GM19025 (cell line): ENCODE data around the gene ARL6IP1.
"Not testable (repeated sequence)": the region's sequence is repeated elsewhere in the genome, so short reads cannot be mapped to it uniquely, and the experiment has no call there.

Experiments
- ATAC-seq: cut with Tn5 transposase; IDR thresholded peaks from one replicate; pipeline ENCODE4 v1.9.1; 2021; ENCODE audit warnings: mild to moderate bottlenecking, low read depth, moderate library complexity; ENCODE audit not compliant: unreplicated experiment

ARL6IP1 gene

DNA sequence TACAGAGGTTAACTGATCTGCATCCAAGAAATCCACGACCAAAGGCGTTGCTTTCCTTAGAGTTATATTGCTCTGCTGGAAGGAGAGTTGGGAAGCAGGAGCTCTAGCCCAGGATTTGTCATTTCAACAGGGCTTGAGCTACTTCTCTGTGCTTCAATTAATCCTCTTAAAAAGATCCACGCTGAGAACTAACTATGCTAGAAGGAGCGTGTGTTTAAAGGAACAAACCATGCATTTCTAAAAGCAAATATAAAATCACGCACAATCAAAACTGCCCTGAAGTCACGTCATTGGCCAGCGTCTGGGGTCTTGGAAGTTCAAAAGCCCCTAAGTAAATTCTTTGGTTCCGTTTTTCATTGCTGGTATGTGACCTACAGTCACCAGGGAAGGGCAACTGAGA, 1.1 kb downstream of the ARL6IP1 start:
- no peak for ATAC-seq

DNA sequence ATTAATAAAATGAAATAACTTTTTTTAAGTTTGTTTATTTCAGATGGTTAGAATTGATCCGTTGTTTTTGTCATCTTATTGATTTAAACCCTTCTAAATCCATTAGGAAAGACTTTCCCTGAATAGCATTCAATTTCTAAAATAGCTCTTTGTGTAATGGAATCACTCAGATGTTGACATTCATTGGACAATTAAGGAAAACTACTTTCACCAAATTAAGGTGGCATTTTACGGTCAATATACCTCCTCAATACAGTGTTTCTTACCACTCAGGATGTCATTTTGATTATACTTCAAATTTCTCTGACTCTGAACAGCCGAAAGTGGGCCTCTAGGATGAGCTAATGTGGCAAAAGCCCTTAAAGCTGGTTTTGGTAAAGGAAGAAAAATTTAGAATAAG, 1.8 kb downstream of the ARL6IP1 start:
- no peak for ATAC-seq

DNA sequence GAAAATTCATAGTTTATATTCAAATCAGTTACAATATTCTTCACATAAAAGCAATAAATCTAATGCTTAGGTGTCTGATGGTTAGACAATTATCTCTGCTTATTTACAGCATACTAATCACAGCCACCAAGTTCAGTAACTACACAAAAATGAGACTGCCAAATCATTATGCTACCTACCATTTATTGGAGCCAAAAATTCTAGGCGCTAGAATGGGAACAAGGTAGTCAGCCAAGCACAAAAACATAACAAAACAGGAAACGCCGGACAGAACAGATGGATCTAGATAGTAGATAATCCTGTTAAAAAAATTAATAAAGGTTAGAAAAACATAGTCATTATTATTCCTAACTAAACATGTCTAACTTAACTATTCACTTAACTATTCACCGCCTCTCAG, 3.6 kb downstream of the ARL6IP1 start:
- ATAC-seq: no peak

DNA sequence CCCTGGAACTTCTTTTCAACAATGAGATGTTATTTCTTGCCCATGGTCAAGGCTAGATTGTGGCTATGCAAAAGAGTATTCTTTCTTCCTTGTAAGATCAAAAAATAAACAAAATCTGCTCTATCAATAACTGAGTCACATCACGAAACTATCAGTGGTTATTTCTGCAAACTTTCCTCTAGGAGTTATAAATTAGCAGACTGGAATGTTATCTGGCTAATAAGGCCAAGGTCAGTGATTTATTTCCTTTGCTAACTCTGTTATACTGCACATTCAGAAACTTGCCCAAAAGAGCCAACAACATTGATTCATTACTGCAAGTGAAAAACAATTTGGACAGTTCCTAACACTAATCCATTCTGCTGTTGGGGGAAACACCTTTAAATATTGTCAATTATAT, 5.0 kb downstream of the ARL6IP1 start:
- ATAC-seq: no peak

DNA sequence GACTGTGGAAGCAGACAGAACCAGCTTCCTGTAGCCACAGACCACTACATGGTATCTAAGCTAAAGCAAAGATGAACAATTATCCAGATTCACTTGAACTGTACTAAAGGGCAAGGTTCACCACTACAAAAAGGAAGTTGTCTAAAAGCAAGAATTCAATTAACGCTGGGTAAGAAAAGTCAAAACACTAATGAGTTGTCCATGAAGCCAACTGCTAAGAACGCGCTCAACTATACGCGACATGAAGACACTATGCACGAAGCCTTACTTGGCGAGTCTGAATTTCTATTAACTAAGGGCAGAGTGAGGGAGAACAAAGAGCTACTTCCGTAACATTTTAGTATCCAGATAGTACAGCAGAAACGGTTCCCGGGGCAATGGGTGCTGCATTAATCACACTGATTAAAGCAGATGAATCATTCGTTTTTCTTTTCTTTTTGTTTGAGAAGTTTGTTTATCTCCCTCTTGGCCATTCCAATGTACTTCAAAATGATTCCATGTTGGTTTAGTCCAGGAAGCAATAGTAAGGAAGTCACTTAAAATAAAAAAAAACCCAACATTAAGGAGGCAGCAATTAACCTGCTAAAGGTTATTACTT, 8.4 kb downstream of the ARL6IP1 start:
- no peak for ATAC-seq

DNA sequence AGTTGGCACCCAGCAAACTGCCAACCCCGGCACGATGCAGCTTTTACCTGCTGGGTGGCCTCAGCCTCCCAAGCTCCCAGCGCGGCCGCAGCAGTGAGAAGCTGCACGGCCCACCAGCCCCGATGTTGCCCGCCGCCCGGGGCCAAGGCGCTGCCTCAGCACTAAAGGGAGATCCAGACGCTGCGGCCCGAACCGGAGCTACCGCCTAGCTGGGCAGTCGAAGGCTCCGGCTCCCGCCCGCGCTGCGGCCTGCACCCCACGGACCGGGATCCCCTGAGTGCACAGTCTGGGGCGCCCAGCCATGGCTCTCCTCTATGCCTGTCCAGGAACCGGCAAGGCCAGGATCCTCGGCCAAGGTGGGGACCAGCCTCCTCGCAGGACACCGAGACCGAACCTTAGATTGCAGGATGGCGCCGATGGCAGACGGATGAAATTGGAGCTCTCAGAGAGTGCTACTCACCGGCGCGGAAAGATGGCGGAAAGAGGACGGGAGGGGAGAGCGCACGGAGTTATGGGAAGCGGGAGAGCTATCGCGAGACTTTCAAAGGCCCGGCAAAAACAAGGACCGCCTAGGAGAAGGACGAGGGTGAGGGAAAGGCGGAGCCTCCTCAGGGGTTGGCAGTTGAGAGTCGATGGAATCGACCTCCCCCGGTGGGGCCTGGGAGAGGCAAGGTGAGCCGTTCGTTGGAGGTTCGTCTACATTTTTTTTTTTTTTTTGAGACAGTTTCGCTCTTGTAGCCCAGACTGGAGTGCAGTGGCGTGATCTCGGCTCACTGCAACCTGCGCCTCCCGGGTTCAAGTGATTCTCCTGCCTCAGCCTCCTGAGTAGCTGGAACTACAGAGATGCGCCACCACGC, 11.3 kb downstream of the ARL6IP1 start, which contains the start of gene RPS15A:
Gene RPS15A, minus strand, starts transcription at position 485 of the 857 bp plus-strand sequence. CDS start 1,221 bp downstream, outside the sequence.
- ATAC-seq: peak; percentile 77

DNA sequence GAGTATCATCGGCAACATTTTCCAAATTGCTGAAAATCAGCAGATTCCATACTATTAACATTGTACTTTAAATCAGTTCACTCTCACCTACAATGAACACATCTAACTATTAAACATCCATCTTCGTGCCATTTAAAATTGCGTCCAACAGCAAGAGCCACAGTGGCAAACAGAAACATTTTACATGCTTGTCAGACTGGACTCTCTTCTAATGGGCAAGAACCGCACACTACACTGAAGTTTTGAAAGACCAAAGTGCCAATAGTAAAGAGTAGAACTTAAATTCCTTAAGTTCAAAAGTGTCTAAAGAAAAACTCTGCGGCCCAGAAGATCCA, 11.9 kb downstream of the ARL6IP1 start:
- no peak for ATAC-seq

DNA sequence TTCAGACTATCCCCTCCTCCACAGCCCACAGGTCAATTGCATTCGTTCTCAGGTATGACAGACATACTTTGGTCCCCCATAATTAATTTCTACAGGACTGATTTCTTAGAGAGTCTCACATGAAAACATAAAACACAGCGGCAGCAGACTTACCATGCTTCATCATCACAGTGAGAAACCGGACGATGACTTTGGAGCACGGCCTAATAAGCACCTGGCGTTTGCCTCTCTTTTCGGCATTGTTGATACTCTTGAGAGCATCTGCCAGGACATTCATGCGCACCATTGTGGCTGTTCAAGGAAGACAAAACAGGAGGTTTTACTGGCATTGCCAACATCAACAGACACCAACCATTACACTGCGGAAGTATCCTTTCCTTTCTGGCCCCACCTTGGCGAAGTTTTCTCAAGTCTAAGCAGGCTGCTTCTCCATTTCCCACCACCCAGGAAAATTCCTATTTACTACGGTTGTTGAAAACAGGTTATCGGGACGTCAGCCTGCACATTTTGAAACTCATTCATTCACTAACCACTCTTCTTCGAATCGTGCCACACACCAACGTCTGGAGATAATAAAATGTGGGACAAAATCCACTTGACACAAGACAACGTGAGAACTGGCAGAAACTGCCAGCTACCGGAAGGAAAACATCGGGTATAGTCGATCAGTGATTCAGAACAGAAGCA, 12.4 kb downstream of the ARL6IP1 start:
- ATAC-seq: no peak

DNA sequence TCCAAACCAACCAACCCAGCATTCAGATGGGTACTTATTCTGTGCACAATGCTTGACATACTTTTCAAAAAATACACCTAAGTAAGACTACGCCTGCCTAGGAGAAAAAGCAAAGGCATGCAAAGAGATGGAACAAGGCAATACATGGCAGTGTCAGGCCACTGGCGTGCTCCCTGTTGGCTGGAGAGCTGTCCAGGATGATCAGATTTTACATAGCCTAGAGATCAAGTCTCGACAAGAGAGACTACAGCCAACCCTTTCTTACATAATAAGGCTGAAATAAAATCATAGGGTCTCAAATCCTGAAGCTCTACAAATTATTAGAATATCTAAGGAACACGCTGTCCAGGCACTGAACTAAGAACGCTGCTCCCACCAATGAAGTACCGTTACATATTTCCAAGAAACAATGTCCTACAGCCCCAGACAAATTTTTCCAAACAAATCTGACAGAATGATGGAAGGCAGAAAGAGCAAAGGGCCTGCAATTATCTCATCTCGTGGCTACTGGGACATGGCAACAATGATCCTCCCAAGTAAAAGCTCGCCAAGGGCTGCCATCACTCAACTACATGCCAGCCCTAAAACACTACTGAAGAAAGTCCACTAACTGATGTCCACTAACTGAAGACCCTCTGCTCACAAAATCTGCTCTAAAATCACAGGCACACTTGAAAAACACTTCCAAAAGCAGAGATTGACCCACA, 16.3 kb downstream of the ARL6IP1 start:
- no peak for ATAC-seq

DNA sequence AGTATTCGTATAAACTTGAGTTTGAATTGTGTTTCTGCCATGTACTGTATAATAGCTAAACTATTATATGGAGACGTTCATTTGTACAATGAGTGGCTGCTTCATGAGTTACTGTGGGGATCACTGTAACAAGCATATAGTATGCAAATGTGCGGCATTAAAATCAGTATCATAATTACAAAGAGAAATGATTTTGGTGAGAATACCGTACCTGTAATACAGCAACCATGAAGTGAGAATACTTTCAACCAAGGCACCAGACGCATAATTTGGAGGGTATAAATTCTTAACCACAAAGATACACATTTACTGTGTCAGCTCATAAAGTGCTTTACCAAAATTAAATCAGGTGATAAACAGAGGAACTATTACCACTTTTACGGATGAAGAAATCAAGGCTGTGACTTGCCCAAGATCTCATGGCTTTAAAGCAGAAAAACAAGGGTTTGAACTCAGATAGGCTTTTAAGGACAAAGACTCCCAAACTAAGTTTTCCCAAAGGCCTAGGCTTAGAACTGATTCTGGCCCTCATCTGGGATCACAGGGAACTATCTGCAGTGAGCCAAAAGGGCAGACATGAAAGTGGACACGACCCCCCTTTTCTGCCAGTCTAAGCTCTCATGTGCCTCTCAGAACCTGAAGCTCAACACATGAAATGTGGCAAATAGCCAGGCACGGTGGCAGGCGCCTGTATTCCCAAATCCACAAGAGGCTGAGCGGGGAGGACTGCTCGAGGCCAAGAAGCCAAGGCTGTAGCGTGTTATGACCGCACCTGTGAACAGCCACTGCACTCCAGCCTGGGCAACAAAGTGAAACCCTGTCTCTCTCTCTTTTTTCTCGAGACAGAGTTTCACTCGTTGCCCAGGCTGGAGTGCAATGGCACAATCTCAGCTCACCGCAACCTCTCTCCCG, 17.7 kb downstream of the ARL6IP1 start:
- ATAC-seq: no peak

DNA sequence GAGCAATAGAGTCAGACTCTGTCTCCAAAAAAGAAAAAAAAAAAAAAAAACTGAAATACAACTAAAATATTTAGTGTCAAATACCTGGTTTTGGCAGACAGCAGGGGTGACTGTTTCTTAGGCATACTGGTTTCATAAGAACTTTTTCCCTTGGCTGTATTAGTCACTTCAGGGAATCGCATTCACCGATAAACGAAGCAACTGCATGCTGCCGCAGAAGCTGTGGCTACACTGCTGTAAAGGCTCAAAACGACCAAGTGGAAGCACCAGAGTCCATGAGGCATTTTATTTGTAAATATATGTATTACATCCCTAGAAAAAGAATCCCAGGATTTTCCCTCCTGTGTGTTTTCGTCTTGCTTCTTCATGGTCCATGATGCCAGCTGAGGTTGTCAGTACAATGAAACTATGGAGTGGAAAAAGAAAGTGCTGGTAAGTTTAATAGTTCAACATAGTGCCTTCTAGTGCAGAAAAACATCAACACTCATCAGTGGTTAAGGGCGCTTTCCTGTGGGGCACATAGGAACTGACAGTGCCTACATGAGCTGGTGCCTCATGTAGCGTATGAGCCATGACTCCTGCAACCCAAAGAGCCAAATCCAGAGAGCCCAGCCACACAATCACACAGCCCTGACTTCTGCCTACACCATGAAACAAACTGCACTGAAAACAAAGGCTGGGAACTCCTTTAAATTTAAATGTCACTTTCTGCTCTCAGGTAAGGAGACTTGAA, 18.5 kb downstream of the ARL6IP1 start:
- ATAC-seq: no peak

DNA sequence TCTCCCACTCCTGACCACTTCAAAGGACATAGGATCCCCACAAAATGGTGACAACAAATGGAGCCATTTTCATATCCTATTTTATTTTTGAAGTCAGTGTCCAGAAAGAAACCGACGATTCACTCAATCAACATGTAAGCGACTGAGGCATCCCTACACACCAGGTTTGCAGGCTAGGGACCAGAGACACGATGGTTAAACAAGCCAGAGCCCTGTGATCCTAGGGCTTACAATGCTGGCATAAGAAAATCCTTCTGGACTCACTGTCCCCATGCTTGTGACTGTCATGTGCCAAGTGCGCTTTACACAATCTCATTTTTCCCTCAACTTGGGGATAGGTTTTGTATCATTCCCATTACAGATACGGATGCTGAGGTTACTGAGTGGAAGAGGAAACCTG, 20.1 kb downstream of the ARL6IP1 start:
- ATAC-seq: not testable (repeated sequence)

DNA sequence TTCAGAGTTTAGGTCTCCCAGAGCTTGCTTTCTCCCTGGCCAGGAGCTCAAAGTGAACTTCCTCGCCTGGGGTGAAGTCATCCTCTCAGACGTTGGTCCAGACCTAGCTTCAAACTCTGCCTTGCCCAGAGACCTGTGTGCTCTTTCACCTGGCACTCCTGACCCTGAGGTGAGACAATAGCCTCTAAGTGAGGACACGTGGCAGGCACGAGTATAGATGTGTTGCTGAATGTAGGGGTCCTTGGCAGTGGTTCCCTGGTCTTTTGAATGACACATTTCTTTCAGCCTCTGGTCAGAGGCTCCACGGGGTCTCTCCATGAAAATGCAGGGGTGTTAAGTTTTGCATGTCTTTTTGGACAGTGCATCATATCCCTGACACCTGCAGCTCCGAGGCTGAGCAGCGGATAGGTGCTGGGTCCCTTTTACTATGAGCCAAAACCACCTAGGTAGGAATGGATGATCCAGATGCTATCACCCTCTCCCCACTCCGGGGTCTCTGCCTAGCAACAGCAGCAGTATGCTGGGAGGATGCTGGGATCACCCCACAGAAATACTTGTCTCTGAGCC, 20.8 kb downstream of the ARL6IP1 start:
- not testable (repeated sequence) for ATAC-seq

DNA sequence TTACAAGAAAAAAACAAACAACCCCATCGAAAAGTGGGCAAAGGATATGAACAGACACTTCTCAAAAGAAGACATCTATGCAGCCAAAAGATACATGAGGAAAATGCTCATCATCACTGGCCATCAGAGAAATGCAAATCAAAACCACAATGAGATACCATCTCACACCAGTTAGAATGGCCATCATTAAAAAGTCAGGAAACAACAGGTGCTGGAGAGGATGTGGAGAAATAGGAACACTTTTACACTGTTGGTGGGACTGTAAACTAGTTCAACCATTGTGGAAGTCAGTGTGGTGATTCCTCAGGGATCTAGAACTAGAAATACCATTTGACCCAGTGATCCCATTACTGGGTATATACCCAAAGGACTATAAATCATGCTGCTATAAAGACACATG, 23.7 kb downstream of the ARL6IP1 start:
- ATAC-seq: not testable (repeated sequence)

DNA sequence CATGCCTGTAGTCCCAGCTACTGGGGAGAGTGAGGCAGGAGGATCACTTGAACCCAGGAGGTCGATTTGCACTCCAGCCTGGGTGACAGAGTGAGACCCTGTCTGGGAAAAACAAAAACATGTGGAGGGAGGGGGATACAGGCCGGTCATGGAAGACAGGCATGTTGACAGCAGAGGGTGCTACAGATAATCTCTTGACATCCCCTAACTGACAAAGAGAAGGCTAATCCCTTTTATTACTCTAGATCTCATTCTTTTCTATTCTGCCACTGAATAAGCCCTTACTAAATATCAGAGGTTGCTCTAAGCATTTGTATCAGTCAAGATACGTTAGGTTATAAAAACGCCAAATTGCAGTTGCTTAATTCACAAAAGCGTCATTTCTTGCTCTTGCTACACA, 25.0 kb downstream of the ARL6IP1 start:
- not testable (repeated sequence) for ATAC-seq

DNA sequence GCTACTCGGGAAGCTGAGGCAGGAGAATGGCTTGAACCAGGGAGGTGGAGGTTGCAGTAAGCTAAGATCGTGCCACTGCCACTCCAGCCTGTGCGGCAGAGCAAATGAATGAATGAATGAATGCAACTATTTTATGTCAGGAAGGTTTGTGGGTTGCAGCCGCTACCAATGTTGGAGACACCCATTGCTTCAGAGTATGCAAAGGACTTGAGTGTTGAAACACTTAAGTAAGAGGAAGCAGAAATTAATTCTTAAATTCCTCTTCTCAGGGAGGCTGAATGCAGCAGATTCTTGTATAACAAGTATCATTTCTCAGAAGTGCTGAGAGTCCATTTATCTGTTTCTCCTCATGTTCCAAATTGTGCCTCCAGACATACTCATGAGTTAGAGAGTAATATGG, 26.7 kb downstream of the ARL6IP1 start:
- not testable (repeated sequence) for ATAC-seq

DNA sequence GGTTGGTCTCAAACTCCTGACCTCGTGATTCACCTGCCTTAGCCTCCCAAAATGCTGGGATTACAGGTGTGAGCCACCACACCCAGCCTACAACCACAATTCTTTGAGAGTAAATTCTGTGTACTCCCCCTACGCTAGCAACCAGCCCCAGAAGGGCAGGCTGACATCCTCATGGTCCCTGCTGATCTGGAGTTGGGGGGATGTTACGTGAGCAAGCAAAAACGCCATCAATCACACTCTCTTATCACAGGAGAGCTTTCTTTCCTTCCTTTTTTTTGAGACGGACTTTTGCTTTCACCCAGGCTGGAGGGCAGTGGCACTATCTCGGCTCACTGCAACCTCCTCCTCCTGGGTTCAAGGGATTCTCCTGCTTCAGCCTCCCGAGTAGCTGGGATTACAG, 29.2 kb downstream of the ARL6IP1 start:
- not testable (repeated sequence) for ATAC-seq

DNA sequence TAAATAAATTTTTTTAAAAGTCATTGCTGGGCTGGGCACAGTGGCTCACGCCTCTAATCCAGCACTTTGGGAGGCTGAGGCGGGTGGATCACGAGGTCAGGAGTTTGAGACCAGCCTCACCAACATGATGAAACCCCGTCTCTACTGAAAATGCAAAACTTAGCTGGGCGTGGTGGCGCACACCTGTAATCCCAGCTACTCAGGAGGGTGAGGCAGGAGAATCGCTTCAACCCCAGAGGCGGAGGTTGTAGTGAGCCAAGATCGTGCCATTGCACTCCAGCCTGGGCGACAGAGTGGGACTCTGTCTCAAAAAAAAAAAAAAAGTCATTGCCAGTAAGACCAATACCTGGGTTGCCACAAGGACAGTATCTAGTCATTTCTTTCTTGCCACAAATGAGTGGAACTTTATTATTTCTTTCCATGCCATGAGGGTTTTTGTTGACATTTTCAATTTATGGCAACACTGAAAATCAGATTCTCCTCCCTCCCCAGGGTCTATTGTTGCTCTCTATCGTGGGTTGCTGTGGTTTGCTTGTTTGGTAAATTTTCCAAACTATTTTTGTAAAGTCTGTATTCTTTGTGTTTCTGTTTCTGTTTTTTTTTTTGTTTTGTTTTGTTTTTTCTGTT, 30.9 kb downstream of the ARL6IP1 start:
- not testable (repeated sequence) for ATAC-seq
